ENCODE data around the gene BRSK2. TPM values are rescaled to one million over a fixed set of nuclear protein-coding genes. Genes with fewer than 3 reads are reported as not detected.
"Not testable (repeated sequence)": the region's sequence is repeated elsewhere in the genome, so short reads cannot be mapped to it uniquely, and the experiment has no call there.

BRSK2 gene
- total RNA-seq, 4 donors from 2014 or later, result 0.24 to 0.81 TPM; not detected in 2

DNA sequence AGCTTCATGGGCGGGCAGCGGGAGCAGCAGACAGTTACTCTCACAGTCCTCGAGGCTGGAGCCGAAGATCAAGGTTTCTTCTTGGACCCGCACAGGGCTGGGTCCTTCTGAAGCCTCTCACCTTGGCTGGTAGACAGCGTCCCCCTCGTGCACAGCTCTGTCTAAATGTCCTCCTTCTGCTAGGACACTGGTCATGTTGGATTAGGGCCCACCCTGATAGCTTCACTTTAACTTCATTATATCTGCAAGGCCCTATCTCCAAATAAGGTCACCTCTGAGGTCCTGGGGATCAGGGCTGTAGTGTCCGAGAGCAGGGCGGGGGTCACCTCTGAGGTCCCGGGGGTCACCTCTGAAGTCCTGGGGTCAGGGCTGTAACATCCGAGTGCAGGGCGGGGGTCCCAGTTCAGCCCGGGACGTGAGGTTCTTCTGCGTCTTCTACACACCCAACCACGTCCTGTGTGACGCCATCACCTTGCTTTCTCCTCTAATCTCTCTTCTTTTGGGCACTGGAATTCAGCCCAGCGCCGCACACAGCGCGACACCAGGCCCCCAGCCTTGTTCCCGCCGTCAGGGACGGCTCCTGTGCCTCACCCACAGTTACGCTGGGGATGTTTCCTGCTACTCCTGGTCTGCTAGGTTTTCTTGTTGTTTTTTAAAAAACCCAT, 46.2 kb upstream of the BRSK2 start:
- Histone ChIP-seq H3K27me3 (no peaks in the 10 kb centered on the region), H3K36me3 (no peaks in the 10 kb centered on the region), H3K4me1 (no peaks in the 10 kb centered on the region), H3K27ac (no peak overlapping the region), H3K4me3 (no peak overlapping the region), H3K9me3 (no peaks in the 10 kb centered on the region)
- intact Hi-C loops (cut with DNase I; ENCODE audit: low total_unique reads) (no loop called here), in situ Hi-C loops (cut with MboI; ENCODE audit: low sequenced_read_pairs in 4 of 4) (no loop called here)
- DNase-seq (no peak), ATAC-seq (no peak)
- TF ChIP-seq, protein P1, sequence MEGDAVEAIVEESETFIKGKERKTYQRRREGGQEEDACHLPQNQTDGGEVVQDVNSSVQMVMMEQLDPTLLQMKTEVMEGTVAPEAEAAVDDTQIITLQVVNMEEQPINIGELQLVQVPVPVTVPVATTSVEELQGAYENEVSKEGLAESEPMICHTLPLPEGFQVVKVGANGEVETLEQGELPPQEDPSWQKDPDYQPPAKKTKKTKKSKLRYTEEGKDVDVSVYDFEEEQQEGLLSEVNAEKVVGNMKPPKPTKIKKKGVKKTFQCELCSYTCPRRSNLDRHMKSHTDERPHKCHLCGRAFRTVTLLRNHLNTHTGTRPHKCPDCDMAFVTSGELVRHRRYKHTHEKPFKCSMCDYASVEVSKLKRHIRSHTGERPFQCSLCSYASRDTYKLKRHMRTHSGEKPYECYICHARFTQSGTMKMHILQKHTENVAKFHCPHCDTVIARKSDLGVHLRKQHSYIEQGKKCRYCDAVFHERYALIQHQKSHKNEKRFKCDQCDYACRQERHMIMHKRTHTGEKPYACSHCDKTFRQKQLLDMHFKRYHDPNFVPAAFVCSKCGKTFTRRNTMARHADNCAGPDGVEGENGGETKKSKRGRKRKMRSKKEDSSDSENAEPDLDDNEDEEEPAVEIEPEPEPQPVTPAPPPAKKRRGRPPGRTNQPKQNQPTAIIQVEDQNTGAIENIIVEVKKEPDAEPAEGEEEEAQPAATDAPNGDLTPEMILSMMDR (IDR thresholded peaks at IDR 0.05 in 4 of 5, conservative IDR thresholded peaks at IDR 0.05 in 1 of 5), result no peak
- TF ChIP-seq POLR2A (IDR thresholded peaks at IDR 0.05), result no peak

DNA sequence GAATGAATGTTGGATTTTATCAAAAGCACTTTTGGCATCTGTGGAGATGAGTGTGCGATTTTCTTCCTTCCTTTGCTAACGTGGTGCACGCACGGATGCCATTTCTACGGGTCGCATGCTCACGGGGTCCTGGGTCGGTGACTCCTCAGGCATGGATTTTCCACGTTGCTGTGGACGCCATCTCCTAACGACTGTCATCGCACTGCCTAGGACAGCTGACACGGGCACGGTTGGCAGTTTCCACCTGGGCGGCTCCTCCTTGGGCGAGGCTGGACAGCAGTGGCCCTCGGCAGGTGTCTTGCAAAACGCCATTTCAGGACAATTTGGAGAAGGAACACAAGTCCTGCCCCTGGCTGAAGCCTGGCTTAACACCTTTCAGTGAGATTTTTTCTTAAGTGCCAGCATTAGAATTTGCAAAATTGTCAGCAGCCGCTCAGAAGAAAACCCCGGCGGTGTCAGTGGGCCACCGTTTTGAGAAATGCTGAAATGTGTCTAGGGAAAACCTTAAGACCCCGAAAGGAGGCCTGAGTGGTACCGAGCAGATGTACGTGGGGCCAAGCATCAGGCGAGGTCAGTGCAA, 45.6 kb upstream of the BRSK2 start:
- in situ Hi-C loops (cut with MboI; ENCODE audit: low sequenced_read_pairs in 4 of 4), result no loop called here
- H3K27me3 ChIP-seq, result no peaks in the 10 kb centered on the region
- no peaks in the 10 kb centered on the region for H3K9me3 ChIP-seq
- H3K36me3 ChIP-seq, result no peaks in the 10 kb centered on the region
- intact Hi-C loops (cut with DNase I; ENCODE audit: low total_unique reads), result no loop called here
- TF ChIP-seq, protein P1 (IDR thresholded peaks at IDR 0.05 in 4 of 5, conservative IDR thresholded peaks at IDR 0.05 in 1 of 5), result no peak
- no peak for TF ChIP-seq POLR2A (IDR thresholded peaks at IDR 0.05)
- H3K4me3 ChIP-seq, result no peak overlapping the region
- no peaks in the 10 kb centered on the region for H3K4me1 ChIP-seq
- DNase-seq (no peak), ATAC-seq (no peak)
- H3K27ac ChIP-seq, result no peak overlapping the region

DNA sequence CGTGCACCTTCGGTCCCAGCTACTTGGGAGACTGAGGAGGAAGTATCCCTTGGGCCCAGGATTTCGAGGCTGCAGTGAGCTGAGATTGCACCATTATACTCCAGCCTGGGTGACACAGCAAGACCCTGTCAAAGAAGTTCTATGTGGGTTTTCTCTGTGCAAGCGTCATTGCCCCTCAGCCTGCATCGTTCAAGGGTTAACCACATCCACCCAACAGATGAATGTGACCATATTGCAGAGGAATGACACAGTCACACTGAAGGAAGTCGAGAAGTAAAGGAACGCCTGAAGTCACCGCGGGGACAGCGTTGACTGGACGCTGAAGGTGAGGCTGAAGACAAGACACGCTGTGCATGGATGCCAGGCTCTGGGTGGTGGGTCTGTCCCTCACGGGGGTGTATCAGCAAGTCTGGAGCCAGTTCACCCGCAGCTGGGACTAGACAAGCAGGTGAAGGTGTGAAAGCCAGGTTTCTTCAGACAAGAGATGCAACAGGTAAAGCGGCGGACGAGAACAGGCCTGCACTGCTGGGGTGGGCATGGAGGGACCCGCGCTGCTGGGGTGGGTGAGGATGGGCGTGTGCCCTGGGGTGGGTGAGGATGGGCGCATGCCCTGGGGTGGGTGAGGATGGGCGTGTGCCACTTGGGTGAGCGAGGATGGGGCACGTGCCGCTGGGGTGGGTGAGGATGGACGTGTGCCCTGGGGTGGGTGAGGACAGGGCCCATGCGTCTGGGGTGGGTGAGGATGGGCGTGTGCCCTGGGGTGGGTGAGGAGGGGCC, 43.8 kb upstream of the BRSK2 start:
- ATAC-seq (no peak), DNase-seq (peak in 1 of 2 donors; percentile 6)
- no peaks in the 10 kb centered on the region for H3K4me1 ChIP-seq
- no peaks in the 10 kb centered on the region for H3K9me3 ChIP-seq
- in situ Hi-C loops (cut with MboI; ENCODE audit: low sequenced_read_pairs in 4 of 4) (no loop called here), intact Hi-C loops (cut with DNase I; ENCODE audit: low total_unique reads) (no loop called here)
- TF ChIP-seq, protein P1 (IDR thresholded peaks at IDR 0.05 in 4 of 5, conservative IDR thresholded peaks at IDR 0.05 in 1 of 5), result no peak
- TF ChIP-seq POLR2A (IDR thresholded peaks at IDR 0.05), result no peak
- no peaks in the 10 kb centered on the region for H3K36me3 ChIP-seq
- H3K27me3 ChIP-seq, result no peaks in the 10 kb centered on the region
- H3K27ac ChIP-seq, result no peak overlapping the region
- no peak overlapping the region for H3K4me3 ChIP-seq

DNA sequence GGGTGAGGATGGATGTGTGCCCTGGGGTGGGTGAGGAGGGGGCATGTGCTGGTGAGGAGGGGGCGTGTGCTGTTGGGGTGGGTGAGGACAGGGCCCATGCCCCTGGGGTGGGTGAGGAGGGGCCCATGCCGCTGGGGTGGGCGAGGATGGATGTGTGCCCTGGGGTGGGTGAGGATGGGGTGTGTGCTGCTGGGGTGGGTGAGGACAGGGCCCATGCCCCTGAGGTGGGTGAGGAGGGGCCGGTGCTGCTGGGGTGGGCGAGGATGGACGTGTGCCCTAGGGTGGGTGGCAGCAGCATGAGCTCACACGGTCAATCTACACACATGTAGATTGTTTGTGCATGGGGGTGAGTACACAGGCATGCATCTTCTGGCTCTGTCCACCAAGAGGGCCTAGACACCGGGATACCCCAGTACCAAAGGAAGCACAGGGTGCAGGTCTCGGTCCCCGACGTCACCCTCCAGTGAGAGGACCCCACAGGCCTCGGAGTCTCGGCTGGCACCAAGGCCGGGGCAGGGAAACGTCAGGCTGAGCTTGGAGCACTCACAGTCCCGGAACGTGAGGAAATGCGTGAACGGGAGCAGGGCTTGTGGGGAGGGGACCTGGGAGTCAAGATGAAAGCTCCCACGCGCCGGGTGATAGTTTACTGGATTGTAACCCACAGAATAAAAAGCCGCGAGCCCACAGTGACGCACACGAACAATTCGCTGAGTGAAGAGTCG, 42.9 kb upstream of the BRSK2 start:
- DNase-seq, result peak in 1 of 2 donors; percentile 7
- no peak overlapping the region for H3K4me3 ChIP-seq

DNA sequence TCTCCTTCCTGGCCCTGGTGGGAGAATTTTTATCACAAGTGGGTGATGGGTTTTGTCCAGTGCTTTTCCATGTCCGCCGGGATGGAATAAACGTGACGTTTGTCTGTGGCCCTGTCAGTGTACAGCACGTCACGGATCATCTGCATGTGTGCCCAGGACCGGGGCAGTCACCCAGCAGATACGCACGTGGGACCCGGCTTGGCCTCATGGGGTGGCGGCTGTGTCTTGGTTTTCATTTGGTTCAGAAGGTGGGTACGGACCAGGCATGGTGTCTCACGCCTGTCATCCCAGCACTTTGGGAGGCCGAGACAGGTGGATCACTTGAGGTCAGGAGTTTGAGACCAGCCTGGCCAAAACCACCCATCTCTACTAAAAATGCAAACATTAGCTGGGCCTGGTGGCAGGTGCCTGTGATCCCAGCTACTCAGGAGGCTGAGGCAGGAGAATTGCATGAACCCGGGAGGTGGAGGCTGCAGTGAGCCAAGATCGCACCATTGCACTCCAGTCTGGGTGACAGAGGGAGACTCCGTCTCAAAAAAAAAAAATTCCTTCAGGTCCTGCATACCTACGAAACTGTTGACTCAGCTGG, 42.2 kb upstream of the BRSK2 start:
- H3K4me1 ChIP-seq; in situ Hi-C loops (cut with MboI; ENCODE audit: low sequenced_read_pairs in 4 of 4); H3K27ac ChIP-seq; ATAC-seq; H3K4me3 ChIP-seq; H3K27me3 ChIP-seq; intact Hi-C loops (cut with DNase I; ENCODE audit: low total_unique reads); H3K9me3 ChIP-seq; H3K36me3 ChIP-seq: not testable (repeated sequence)
- DNase-seq, result peak in 1 of 2 donors; percentile 5

More for the DNA sequence above, 42.9 kb upstream of the BRSK2 start:
- Histone ChIP-seq H3K27ac (no peak overlapping the region), H3K36me3 (no peaks in the 10 kb centered on the region), H3K27me3 (no peaks in the 10 kb centered on the region), H3K4me1 (no peaks in the 10 kb centered on the region), H3K9me3 (no peaks in the 10 kb centered on the region)
- no peak for ATAC-seq
- no peak for TF ChIP-seq POLR2A (IDR thresholded peaks at IDR 0.05)
- TF ChIP-seq, protein P1 (IDR thresholded peaks at IDR 0.05 in 4 of 5, conservative IDR thresholded peaks at IDR 0.05 in 1 of 5), result no peak
- in situ Hi-C loops (cut with MboI; ENCODE audit: low sequenced_read_pairs in 4 of 4) (no loop called here), intact Hi-C loops (cut with DNase I; ENCODE audit: low total_unique reads) (no loop called here)
